Stimulated activated CD4-positive, alpha-beta T cell treated with anti-CD3 and anti-CD28 coated beads, Interleukin-15, amount 100 ng/mL, for 1 hour (primary cell): ENCODE measurements around the gene IL1RAPL1.

Experiments
- DNase-seq, 2 donors: peaks; one replicate each; pipeline ENCODE4 v3.0.0-alpha.2; 2020; ENCODE audit warnings: low read depth in 1 of 2, low spot score in 1 of 2

Gene IL1RAPL1

GRCh38 chrX:28626515-28626914 is 39.3 kb downstream of the IL1RAPL1 start:
- no peak for DNase-seq

DNA sequence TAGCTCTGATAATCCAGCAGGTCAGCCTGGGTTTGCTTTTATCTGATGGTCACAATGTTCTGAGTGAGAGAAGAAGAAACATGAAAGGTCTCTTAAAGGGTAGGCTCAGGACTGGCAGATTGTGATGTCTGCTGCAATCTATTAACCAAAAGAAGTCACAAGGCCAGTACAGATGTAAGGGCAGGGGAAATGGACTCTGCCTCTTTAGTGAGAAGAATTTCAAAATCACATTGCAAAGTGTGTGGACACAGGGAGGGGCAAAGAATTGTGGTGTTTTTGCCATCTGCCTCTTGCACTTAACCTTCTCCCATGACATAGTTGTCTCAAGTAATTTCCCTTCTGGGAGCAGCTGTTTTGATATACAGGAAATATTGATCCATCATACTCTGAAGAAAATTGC is 40.9 kb downstream of the IL1RAPL1 start:
- no peak for DNase-seq

DNA sequence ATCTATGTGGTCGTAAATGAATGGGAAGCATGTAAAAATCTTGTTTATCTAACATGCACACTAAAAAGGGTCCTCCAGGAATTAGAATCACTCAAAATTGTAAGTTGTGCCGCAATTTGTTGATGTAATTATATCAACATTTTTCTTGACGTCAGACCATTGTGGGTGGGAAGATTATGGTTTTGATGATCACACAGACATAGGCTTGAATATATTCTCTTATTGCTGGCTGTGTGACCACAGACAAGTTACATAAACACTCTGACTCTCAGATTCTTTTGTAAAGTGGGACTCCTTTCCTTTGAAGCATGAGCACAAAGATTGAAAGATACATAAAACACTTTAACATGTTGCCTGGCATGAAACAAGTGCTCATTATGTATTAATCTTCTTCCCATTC is 51.5 kb downstream of the IL1RAPL1 start:
- no peak for DNase-seq

- no peak for DNase-seq
Observed at GRCh38 chrX:28639451-28639850, 52.2 kb downstream of the IL1RAPL1 start.

- no peak for DNase-seq
Observed at GRCh38 chrX:28649541-28649940, 62.3 kb downstream of the IL1RAPL1 start.

DNA sequence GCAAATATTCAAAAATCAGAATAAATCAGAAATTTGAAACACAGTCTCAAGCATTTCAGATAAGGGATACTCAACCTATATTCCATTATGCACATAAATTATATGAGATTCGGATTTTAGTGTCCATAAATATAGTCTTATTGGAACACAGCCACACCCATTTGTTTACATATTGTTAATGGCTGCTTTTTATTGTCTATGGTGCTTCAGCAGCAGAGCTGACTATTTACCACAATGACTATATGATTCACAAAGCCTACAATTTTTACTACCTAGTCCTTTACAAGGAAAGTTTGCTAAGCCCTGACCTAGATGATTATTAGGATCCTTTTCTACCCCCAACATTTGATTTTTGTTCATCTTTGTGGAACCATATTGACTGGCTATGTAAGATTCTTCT is 63.9 kb downstream of the IL1RAPL1 start:
- DNase-seq, result no peak

DNA sequence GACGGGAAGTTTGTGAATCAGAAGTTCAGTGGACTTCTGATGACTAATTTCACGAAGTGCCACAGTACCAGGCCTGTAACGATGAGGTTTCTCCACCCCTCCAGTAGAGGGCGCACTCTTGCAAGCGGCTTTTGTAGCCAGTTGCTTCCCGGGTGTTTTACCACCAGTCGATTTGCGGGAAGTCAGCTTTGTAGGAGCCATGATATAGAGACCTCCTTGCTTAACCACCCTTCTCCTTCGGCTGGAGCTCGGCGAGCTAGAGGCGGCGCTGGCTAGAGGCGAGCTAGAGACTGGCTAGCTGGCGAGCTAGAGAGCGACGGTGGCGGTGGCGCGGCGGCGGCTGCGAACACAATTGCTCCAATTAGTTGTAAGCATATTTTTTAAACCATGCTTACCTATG is 72.0 kb downstream of the IL1RAPL1 start:
- no peak for DNase-seq

GRCh38 chrX:28665778-28666177 is 78.5 kb downstream of the IL1RAPL1 start:
- no peak for DNase-seq

DNA sequence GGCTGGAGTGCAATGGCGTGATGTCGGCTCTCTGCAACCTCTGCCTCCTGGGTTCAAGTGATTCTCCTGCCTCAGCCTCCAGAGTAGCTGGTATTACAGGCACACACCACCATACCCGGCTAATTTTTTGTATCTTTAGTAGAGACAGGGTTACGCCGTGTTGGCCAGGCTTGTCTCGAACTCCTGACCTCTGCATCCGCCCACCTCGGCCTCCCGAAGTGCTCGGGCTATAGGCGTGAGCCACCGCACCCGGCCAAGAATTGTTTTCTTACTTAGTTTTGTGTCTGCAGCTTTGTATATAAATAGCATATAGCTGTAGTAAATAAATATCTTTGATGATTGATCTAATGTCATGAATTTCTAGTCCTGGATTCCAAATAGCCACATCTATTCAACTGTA is 81.1 kb downstream of the IL1RAPL1 start:
- no peak for DNase-seq

DNA sequence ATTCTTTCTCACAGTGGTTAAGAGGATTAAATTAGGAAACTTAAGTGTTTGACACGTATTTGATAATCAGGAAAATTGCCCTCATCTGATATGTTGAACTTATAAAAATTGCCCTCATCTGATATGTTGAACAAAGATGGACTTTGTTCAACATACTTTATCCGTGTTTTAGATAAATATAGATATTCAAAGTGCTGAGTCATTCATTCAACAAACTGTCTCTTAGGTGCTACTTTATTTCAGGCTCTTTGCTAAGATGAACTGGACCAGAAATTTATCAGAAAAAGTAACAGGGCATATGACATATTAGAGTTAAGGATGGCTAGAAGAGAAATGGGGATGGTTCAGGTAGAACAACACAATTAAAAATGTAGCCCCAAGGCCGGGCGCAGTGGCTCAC is 81.7 kb downstream of the IL1RAPL1 start:
- no peak for DNase-seq

GRCh38 chrX:28670074-28670473 is 82.8 kb downstream of the IL1RAPL1 start:
- no peak for DNase-seq

DNA sequence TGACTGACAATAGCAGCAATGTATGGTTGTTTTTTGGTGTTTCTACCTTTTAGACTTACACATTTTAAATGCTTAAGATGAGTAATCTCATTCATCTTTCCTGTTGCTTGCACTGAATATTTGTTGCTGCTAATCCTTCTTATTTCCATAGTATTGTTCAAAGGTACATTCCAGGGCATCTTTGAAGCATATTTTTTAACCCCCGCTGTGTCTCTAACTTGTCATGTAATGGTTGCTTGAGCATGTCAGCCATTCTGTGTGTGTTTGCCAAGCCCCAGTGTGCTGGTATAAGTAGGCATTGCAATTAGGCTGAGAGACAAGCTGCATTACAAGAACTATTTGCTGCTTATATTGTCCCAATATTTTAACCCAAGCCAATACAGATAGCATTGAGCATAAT is 87.9 kb downstream of the IL1RAPL1 start:
- DNase-seq, result no peak

GRCh38 chrX:28693101-28693500 is 105.9 kb downstream of the IL1RAPL1 start:
- DNase-seq, result no peak

DNA sequence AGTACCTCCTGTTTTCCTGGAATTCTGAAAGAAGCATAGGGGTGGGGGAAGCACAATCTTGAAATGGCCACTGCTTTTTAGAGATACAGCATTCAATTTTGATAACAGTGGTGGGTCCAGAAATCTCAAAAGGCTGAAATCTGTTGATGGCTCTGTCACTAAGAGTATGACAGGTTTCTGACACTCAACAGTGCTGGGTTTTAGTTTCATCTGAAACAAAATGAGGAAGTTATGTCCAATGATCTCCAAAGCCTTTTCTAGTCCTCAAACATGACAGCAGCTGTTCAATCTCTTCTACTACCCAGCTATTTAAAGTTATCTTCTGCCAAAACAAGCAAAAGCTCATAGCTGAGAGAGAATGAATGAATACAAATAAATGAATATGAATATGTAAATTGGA is 110.5 kb downstream of the IL1RAPL1 start:
- DNase-seq, result no peak

DNA sequence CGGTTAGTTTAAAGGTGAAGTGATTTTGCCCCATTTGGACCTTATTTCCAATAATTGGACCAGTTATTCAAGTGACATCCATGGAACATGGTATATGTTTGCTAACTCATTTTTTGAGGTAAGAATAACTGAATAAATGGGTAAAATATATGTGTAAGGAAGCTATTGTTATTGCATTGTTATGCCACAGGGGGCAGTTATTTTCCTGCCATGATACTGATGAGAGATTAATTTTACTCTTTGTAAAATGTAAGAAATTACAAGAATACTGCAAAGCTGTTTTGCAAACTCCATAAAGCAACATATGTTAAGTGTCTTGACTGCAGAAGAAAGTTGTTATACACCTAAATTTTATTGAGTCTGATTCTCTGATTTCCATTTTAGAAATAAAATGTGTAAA is 114.0 kb downstream of the IL1RAPL1 start:
- DNase-seq, result no peak

DNA sequence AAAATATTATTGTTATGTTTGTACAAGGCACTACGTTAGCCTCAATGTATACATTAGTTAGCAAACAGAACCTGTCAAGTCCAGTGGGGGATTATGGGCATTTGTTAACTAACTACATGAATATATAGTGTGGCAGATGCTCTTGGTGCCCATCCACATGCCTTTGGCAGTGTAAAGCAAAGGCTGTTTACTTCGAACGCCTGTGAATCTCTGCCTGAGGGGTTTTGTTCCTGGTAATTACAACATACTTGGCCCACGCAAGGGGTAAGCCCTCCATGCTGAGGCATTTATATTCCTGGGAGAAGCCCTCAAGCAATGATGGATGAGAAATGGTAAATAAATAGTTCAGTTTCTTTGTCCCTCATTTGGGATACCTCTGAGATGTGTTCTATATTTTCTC is 119.7 kb downstream of the IL1RAPL1 start:
- no peak for DNase-seq

DNA sequence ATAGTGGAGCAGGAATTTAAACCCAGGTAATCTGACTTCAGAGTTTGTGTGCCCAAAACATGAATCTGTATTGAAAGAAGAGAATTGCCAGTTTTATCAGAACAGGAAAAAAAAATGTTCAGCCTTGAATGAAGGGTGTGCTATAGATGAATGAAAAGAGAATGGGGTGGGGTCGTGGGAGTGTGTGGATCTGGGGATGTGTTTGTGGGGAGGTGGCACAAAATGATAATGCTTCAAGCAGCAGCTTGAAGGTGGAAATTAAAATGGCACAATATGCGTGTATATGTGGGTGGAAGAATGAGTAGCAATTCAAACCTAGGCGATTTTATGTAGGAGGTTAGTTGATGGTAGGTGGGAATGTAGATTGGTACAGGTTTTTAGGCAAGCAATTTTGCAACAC is 122.2 kb downstream of the IL1RAPL1 start:
- no peak for DNase-seq

GRCh38 chrX:28717864-28718263 is 130.6 kb downstream of the IL1RAPL1 start:
- DNase-seq, result no peak

DNA sequence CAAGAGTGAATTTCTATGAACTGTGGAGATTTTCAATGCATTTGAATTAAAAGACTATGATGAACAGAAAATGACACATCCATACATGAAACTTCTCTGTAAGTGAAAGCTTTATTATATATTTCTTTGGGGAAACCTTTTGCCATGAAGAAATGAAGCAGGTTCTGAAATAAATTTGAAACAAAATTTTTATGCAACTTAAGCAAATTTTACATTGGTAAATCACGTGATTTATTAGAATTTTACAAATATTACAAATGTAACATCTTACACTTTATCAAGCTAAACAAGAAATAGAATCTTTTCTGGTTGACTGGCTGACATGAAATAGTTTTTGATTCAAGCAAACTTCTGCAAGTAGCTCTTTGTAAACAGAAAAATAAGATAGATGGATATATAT is 131.2 kb downstream of the IL1RAPL1 start:
- no peak for DNase-seq

GRCh38 chrX:28719620-28720019 is 132.4 kb downstream of the IL1RAPL1 start:
- DNase-seq, result no peak

DNA sequence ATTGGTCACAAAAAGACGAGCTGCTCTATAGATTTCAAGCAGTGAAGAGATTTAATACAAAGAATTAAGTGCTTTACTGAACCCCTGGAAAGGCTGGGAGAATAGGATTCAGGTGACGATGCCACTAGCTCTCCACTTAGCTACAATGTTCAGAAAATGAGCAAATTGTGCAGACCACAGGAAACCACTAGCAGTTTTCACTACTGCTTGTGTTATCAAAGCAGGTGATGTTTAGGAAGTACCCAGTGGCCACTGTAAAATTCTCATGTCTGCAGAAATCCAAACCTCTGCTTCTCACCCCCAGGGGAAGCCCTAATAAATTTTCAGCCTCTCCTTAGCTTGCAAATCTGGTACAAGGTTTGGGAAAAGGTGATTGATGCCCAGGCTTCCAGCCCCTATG is 165.1 kb downstream of the IL1RAPL1 start:
- DNase-seq, result no peak

GRCh38 chrX:28756175-28756574 is 168.9 kb downstream of the IL1RAPL1 start:
- DNase-seq, result no peak

GRCh38 chrX:28756647-28757046 is 169.4 kb downstream of the IL1RAPL1 start:
- no peak for DNase-seq

GRCh38 chrX:28757290-28757689 is 170.0 kb downstream of the IL1RAPL1 start:
- DNase-seq, result no peak
